NCI-H1105 (cell line): ENCODE measurements around the gene COL19A1.
"Not testable (repeated sequence)": the region's sequence is repeated elsewhere in the genome, so short reads cannot be mapped to it uniquely, and the experiment has no call there.

Source experiments
- DNase-seq: peaks from one replicate; lab custom pipeline; 2025; lab: John Stamatoyannopoulos, UW

COL19A1 gene

DNA sequence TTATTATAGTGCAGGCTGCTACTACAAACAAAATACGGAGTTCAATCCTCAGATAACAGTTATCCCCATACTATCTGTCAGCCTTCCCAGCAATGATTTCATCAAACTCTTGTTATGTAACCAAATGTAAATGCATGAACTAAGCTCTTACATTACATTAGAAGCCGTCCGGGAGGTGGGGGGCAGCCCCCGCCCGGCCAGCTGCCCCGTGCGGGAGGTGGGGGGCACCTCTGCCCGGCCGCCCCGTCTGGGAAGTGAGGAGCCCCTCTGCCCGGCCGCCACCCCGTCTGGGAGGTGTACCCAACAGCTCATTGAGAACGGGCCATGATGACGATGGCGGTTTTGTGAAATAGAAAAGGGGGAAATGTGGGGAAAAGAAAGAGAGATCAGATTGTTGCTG, 99.6 kb downstream of the COL19A1 start:
- DNase-seq = not testable (repeated sequence)

- DNase-seq = no peak
Measured at GRCh38 chr6:69973138-69973537, 106.8 kb downstream of the COL19A1 start.

- DNase-seq = no peak
Measured at GRCh38 chr6:69973763-69974162, 107.4 kb downstream of the COL19A1 start.

- DNase-seq = peak; percentile 63
Measured at GRCh38 chr6:69974193-69974592, 107.8 kb downstream of the COL19A1 start.

DNA sequence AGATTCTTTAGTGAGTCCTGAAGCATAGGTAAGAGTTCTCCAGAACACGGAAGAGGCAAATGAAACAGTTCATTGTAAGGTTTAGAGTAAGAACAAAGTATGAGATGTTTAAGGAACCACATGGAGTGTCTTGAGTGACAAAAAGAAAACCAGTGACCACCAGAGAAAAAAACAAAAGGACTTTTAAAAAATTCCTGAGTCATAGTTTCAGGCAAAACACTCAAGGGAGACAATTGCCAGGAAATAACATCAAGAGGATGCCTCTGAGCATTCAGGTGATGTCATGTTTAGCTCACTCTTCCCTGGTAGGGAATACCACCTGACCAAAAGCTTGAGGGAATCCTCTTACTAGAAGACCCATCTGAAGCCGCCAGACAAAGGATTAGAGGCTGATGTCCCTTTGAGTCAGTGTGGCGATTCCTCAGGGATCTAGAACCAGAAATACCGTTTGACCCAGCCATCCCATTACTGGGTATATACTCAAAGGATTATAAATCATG, 110.3 kb downstream of the COL19A1 start:
- DNase-seq = no peak

- DNase-seq = peak; percentile 4
Measured at GRCh38 chr6:69980624-69981023, 114.3 kb downstream of the COL19A1 start.

- DNase-seq = no peak
Measured at GRCh38 chr6:69984506-69984905, 118.2 kb downstream of the COL19A1 start.

GRCh38 chr6:69985180-69985579, 118.8 kb downstream of the COL19A1 start:
- no peak for DNase-seq

- no peak for DNase-seq
Measured at GRCh38 chr6:69987550-69987949, 121.2 kb downstream of the COL19A1 start.

DNA sequence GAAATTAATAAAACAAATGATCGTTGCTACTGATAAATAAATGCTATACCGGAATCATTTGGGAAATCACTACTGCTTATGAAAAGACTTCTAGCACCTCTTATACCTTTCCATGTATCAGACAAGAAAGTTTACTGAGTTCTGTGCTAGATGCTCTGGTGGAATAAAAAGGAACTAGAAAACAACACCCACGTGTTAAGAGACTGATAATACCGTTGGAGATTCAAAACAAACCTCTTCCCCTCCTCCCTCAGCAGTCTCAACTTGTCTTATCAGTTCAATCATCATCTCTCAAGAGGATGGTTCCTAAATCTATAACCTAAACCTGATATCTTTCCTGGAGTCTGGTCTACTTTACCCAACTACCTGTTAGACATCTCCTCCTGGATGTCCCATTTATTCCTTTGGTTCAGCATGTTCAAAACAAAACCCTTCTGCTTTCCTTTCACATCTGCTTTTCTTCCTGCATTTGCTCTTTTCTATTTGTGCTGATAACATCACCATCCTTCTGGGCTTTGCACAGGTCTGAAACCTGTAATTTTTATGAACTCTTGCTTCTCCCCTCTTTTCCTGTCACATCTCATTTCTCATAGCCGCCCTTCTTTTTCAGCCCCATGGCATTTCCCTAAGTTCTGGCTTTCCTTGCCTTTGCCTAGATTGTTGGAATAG, 122.2 kb downstream of the COL19A1 start:
- DNase-seq = no peak

- no peak for DNase-seq
Measured at GRCh38 chr6:69994251-69994650, 127.9 kb downstream of the COL19A1 start.

DNA sequence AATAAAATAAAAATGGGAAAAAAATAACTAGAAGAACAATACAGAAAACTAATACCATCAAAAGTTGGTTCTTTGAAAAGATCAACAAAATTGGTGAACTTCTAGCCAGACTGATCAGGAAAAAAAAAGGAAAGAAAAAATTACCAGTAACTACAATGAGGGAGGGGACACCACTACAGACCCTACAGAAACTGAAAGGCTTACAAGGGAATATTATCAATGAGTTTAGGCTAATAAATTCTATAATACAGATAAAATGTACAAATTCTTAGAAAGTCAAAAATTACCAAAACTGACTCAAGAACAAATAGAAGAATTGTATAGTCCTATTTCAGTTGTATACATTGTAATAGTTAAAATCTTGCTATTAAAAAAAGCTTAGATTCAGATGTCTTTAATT, 141.8 kb downstream of the COL19A1 start:
- DNase-seq = no peak

- not testable (repeated sequence) for DNase-seq
Measured at GRCh38 chr6:70010339-70010738, 144.0 kb downstream of the COL19A1 start.

GRCh38 chr6:70023201-70023600, 156.8 kb downstream of the COL19A1 start:
- DNase-seq = not testable (repeated sequence)

DNA sequence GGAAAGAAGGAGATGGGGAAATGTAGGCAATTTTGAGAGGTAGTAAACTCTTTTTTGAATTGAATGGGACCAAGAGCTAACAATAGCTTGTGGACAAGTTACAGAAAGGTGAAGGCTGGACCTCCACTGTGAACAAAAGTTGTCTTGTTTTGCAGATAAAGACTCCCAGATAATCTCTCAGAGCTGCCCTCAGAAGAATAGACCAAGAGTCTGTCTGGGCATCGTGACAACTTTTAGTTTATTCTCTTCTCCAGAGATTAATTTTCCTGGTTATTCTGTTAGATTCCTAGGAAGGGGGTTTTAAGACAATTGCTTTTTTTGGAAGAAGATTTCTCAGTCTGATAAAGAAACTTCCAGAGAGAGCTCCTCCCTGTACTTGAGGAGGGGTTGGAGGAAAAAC, 161.9 kb downstream of the COL19A1 start:
- DNase-seq = no peak

DNA sequence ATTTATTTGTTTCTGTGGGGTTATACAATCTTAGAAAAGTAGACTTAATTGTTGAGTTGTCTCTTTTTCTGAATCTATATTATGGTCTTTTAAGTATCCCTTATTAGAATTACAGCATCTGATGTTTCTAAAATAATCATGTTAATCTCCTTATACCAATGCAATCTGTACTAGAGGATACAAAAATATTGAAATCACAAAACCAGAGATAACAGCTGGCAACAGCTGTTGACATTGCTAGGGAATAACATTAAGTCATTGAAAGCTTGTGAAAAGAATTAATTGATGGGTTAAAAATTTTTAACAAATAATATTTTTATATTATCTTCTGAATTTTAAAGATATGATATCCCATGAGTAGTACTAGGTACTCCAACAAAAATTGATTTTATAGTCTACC, 162.6 kb downstream of the COL19A1 start:
- DNase-seq = no peak

- no peak for DNase-seq
Measured at GRCh38 chr6:70033781-70034180, 167.4 kb downstream of the COL19A1 start.

DNA sequence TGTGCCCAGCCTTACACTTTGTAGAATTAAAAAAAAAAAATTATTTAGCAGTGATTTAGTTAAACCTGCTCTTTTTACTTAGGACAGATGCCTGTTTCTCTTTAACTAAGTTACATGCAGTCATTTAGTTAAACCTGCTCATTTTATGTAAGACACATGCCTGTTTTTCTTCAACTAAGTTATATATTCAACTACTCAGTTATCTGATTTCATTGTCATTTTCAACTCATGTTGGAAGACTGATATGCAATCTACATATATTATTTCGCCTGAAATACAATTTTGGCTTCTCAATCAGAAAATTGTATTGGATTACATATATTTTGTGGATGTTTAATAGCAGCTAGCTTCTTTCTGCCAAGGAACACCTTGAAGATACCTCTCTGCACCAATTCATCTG, 171.1 kb downstream of the COL19A1 start:
- DNase-seq = no peak

- DNase-seq = no peak
Measured at GRCh38 chr6:70040766-70041165, 174.4 kb downstream of the COL19A1 start.

DNA sequence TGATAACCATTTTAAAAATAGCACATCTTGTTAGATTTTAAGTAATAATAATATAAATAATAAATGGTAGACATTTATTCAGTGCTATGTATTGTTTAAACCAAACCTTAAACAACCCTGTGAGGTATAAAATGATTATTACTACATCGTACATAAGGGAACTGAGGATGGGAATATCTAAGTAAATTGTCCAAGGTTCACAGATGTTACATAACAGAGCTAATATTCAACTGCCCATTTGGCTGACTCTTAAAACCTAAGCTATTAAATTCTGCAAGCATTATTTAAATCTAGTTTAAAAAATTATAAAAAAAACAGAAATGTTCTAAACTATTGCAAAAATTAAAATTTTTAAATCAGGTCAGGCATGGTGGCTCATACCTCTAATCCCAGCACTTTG, 175.1 kb downstream of the COL19A1 start:
- no peak for DNase-seq

DNA sequence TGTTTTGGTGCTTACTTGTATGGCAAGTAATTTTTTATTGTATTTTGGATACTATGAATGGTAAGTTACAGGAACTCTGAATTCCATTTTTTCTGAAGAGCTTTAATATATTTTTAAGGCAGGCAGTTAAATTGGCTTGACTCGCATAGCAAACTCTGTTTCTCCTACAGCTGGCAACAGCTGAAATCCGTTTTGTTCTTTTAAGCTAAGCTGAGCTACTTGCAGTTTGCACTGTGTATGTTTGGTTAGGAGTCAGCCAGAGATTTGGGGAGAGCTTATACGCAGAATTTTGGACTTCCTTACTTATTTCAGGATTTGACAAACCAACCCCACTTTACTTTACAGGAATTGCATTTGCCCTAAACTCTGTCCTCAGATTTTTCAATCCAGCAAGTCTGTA, 179.1 kb downstream of the COL19A1 start:
- no peak for DNase-seq

GRCh38 chr6:70051197-70052124, 185.1 kb downstream of the COL19A1 start:
- no peak for DNase-seq

DNA sequence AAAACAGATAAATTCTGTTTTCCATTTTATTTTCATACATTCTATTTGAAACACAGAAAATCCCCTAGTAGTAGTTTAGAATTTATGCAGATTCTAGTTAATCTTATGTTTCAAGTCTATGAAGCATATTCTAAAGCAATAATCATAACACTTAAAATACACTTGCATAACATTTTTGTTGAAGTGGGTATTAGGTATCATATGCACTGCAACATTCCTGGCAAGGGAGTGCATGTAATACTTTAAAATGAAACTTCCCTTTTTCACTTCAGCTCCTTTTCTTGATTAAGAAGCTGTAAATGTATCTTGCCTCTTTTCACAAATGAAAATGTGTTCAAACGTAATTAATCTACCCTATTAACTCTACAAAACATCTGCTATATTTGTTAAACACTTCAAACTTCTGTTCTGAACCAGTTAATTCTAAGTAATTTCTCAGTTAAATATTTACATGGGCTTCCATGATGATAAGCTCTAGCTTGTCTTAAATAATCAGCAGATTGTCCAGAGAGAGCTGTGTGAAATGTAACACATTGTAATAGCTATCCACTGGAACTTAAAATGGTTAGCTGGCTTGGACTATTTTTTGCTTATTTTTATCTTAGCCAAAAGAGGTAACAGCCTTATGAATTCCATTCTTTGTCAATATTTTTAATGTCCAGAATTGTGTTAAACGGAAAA, 192.8 kb downstream of the COL19A1 start:
- DNase-seq = no peak
